Fibroblast of lung (primary cell): ENCODE results near the gene GLRX3. TPM values are rescaled to one million over a fixed set of nuclear protein-coding genes. Genes with fewer than 3 reads are reported as not detected.

ENCODE experiments used
- DNase-seq, 2 donors: peaks; one replicate each; pipeline versions ENCODE4 v3.0.0 to v3.0.0-alpha.2; 2010; ENCODE audit warnings: low read depth in 2 of 2
- H2AFZ ChIP-seq: 2 replicates; pipeline ENCODE4 v1.5.1; 2012; ENCODE audit warnings: low read length, control low read depth, inconsistent platforms
- H3K27ac ChIP-seq: 2 replicates; pipeline ENCODE4 v1.5.1; 2011; ENCODE audit warnings: low read length, control low read depth; ENCODE audit not compliant: insufficient read depth
- H3K27me3 ChIP-seq: 2 replicates; pipeline ENCODE4 v1.5.1; 2011; ENCODE audit warnings: mild to moderate bottlenecking, low read length; ENCODE audit not compliant: control insufficient read depth, insufficient read depth
- H3K36me3 ChIP-seq: 2 replicates; pipeline ENCODE4 v1.5.1; 2011; ENCODE audit warnings: low read length; ENCODE audit not compliant: control insufficient read depth, insufficient read depth
- H3K4me1 ChIP-seq: 2 replicates; pipeline ENCODE4 v1.5.1; 2011; ENCODE audit warnings: low read length; ENCODE audit not compliant: control insufficient read depth, insufficient read depth; ENCODE audit errors: extremely low read depth
- H3K4me2 ChIP-seq: 2 replicates; pipeline ENCODE4 v1.5.1; 2011; ENCODE audit warnings: low read length, control low read depth; ENCODE audit not compliant: insufficient read depth; ENCODE audit errors: extremely low read depth
- H3K4me3 ChIP-seq, 4 experiments: fragments of 200-600 bp in 1 of 4; sonication (generic) in 1 of 4; replicated peaks in 1 of 4; 2 replicates each; pipeline ENCODE4 v1.5.1; 2011 to 2016; ENCODE audit warnings: low read length in 4 of 4, low read depth in 3 of 4, mild to moderate bottlenecking in 3 of 4, control low read depth in 2 of 4, inconsistent platforms in 1 of 4, mixed read lengths in 1 of 4; ENCODE audit not compliant: insufficient read depth in 1 of 4; ENCODE audit errors: control extremely low read depth in 1 of 4
- H3K79me2 ChIP-seq: 2 replicates; pipeline ENCODE4 v1.5.1; 2012; ENCODE audit warnings: mild to moderate bottlenecking, low read length, inconsistent platforms; ENCODE audit not compliant: control insufficient read depth, insufficient read depth
- H3K9ac ChIP-seq: 2 replicates; pipeline ENCODE4 v1.5.1; 2011; ENCODE audit warnings: mild to moderate bottlenecking, low read length, control low read depth; ENCODE audit not compliant: insufficient read depth
- H3K9me3 ChIP-seq: 2 replicates; pipeline ENCODE4 v1.5.1; 2012; ENCODE audit warnings: low read depth, low read length; ENCODE audit not compliant: control insufficient read depth, insufficient read depth
- H4K20me1 ChIP-seq: 2 replicates; pipeline ENCODE4 v1.5.1; 2011; ENCODE audit warnings: low read length; ENCODE audit not compliant: control insufficient read depth, insufficient read depth; ENCODE audit errors: extremely low read depth
- CTCF ChIP-seq, 2 donors: IDR thresholded peaks in 1 of 2; conservative IDR thresholded peaks in 1 of 2; 1 replicate in 1 of 2; 2 replicates in 1 of 2; pipeline ENCODE4 v1.5.1; 2011 to 2012; ENCODE audit warnings: low read length in 2 of 2, control low read depth in 1 of 2, inconsistent platforms in 1 of 2, low read depth in 1 of 2, mild to moderate bottlenecking in 1 of 2
- EZH2 ChIP-seq: IDR thresholded peaks from 2 replicates; pipeline ENCODE4 v1.5.1; 2012; ENCODE audit warnings: low read length, control low read depth, mild to moderate bottlenecking; ENCODE audit errors: missing control alignments
- polyA plus RNA-seq, 2 donors: library from polyadenylated mRNA; depleted of rRNA in 1 of 2; stranded (reverse) in 1 of 2; unstranded in 1 of 2; fragments of >200 nt; gene quantifications; 2 replicates each; pipeline ENCODE4 v1.2.1, GENCODE V29; 2011 to 2012; ENCODE audit warnings: missing spikeins in 1 of 2
- total RNA-seq: library from RNA; depleted of rRNA; stranded (reverse); fragments of >200 nt; gene quantifications from 2 replicates; pipeline ENCODE4 v1.2.1, GENCODE V29; 2014

The GLRX3 gene
- total and polyA plus RNA-seq, 2 donors (not counting 1 experiment from before 2014, with no cell fraction given): 51.7 to 95.6 TPM

DNA sequence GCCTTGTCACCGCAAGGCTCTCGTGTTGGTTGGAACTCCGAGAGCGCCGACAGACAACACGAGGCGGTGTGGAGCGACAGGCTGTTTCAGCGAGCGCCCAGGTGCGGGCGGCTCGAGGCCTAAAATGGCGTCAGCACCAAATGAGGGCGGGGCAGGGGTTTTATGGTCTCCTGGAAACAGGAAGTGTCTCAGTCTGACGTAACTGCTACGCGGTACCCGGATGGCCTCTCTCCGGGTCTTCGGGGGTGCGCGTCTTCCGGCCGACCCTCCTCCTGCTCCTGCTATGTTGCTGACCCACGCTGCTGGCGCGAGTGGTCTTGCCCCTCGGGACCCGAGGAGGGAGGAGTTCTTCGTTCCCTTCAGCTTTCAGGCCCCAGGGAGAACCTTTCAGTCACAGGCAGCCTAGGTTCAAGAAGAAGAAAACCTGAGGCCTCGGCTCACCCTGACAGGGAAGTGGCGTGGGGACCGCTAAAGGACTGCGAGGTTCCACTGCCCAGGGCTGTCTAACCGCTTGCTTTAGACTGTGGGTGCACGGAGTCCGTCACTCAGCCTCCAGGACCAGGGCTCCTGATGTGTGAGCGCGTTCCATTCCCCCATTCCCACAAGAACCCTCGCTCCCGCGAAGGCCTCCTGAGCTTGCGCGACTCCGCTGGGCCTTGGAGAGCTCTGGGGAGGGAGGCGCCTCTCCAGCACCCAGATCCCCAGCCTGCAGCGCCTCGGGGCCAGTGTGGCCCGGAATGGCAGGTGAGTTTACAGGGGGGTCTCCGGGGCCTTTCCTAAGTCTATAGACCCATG is 77.3 kb downstream of the GLRX3 start:
- DNase-seq: no peak
- Histone ChIP-seq H3K27me3 (no peaks in the 10 kb centered on the region), H3K4me1 (no peaks in the 10 kb centered on the region), H3K79me2 (no peaks in the 10 kb centered on the region), H3K27ac (no peak overlapping the region), H3K9me3 (no peaks in the 10 kb centered on the region), H3K4me3 (no peak overlapping the region), H3K9ac (no peak overlapping the region), H3K36me3 (no peaks in the 10 kb centered on the region), H4K20me1 (no peaks in the 10 kb centered on the region), H3K4me2 (no peak overlapping the region), H2AFZ (no peak overlapping the region)
- no peak for TF ChIP-seq CTCF (conservative IDR thresholded peaks at IDR 0.05 in 1 of 2, IDR thresholded peaks at IDR 0.05 in 1 of 2; ENCODE audit: low read depth in 1 of 2, low read length in 2 of 2)
- TF ChIP-seq EZH2: no peak

- no peaks in the 10 kb centered on the region for H3K9me3 ChIP-seq
- no peaks in the 10 kb centered on the region for H3K4me1 ChIP-seq
- H3K4me3 ChIP-seq: no peak overlapping the region
- H3K36me3 ChIP-seq: no peaks in the 10 kb centered on the region
- H3K27ac ChIP-seq: no peak overlapping the region
- TF ChIP-seq CTCF (conservative IDR thresholded peaks at IDR 0.05 in 1 of 2, IDR thresholded peaks at IDR 0.05 in 1 of 2; ENCODE audit: low read depth in 1 of 2, low read length in 2 of 2) (no peak), EZH2 (no peak)
- H3K4me2 ChIP-seq: no peak overlapping the region
- no peaks in the 10 kb centered on the region for H3K27me3 ChIP-seq
- no peak for DNase-seq
- H4K20me1 ChIP-seq: no peaks in the 10 kb centered on the region
- no peak overlapping the region for H3K9ac ChIP-seq
- no peak overlapping the region for H2AFZ ChIP-seq
- no peaks in the 10 kb centered on the region for H3K79me2 ChIP-seq
Measured at GRCh38 chr10:130214431-130214830, 78.2 kb downstream of the GLRX3 start.

DNA sequence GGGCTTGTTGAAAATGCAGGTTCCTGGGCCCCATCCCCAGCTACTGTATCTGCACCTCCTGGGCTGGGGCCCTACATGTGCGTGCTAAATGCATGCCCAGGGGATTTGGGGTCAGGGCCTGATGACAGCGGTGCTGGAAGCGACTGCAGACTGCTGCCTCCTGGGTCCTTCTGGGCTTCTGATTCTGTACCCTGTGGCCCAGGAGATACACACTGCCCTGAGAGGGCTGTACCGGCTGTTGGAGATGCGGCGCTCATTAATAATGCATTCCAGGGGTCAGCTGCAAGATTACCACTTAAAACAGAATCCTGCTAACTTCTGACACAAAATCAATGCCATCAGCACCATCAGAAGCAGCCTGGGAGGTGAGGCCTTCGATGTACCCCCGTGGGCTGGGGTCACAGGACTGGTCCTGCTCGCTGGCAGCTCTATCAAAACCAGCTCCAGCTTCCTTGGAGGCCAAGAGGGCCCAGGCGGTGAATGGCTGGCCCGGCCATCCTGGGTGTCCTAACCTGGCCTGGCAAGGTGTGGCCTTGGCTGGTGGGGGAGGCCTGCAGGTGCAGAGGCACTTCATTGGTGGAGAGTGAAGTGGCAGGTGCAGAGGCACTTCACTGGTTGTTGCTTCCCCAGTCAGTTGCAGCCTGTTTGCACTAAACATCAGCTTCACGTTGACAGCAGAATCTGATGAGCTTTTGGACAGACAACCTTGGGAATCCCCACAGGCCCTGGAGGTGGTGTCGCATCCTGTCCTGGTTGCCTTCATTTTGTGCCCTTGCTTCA is 79.2 kb downstream of the GLRX3 start:
- Histone ChIP-seq H3K9me3 (no peaks in the 10 kb centered on the region), H3K4me3 (no peak overlapping the region), H3K4me2 (no peak overlapping the region), H3K9ac (no peak overlapping the region), H2AFZ (no peak overlapping the region), H3K27me3 (no peaks in the 10 kb centered on the region), H3K36me3 (no peaks in the 10 kb centered on the region), H3K79me2 (no peaks in the 10 kb centered on the region), H4K20me1 (no peaks in the 10 kb centered on the region), H3K27ac (no peak overlapping the region), H3K4me1 (no peaks in the 10 kb centered on the region)
- no peak for DNase-seq
- no peak for TF ChIP-seq CTCF (conservative IDR thresholded peaks at IDR 0.05 in 1 of 2, IDR thresholded peaks at IDR 0.05 in 1 of 2; ENCODE audit: low read depth in 1 of 2, low read length in 2 of 2)
- TF ChIP-seq EZH2: no peak
